ENCODE measurements around the gene LAMB1. TPM values are rescaled to one million over a fixed set of nuclear protein-coding genes. Genes with fewer than 3 reads are reported as not detected.
A peak's percentile ranks its signal among the peaks of the same experiment; 100 is the strongest.

Gene LAMB1
- not detected in 2 replicates for total RNA-seq

DNA sequence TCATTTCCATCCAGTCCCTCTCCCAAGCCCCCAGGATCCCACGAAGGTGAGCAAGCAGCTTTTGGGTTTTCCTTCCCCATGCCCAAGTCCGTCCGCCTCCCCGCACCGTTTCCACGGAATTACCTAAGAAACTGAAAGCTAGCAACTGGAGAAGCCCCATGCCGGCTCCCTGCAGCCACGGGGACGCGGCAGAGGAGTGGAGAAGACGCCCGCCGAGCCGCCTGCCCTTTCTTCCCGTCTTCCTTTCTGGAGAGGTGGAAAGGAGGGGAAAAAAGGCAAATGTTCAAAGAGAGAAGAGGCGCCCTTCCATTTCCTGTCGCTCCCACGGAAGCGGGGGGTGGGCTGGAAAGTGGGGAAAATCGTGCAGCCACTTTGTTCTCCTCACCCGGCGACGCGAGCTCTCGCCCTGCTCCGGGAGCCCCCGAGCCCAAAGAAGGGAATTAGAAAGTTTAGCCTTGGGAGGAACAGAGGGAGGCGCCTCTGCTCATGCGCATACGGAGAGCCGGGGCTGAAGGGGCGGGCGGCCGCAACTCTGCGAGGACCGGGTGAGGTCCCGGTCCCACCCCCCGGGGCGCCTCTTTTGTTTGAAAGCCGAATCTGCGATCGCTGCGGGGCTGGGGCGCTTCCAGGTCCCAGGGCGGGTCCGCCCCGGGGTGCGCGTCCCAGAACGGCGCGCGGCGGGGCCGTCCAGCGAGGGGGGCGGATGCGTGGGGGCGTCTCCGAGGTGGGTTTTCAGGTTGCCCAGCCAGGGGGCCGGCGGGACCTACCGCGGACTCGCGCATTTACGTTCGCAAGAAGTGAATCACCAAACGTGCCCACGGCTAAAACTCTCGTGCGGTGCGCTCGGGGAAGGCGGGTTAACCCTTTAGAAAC, at the start of gene LAMB1:
LAMB1 (minus strand) TSS at position 436 of the 873 bp plus-strand sequence; CDS start at position 160, 276 bp downstream.
- peaks cover 21% of the 10 kb centered on the region for H3K4me1 Mint-ChIP-seq
- peak within 1 kb of the TSS; percentile 73 for H3K4me3 Mint-ChIP-seq
- ATAC-seq (ENCODE audit: low read depth) (no peak), DNase-seq (no peak)
- CTCF ChIA-PET = no interaction called here
- TF ChIP-seq, protein P1, sequence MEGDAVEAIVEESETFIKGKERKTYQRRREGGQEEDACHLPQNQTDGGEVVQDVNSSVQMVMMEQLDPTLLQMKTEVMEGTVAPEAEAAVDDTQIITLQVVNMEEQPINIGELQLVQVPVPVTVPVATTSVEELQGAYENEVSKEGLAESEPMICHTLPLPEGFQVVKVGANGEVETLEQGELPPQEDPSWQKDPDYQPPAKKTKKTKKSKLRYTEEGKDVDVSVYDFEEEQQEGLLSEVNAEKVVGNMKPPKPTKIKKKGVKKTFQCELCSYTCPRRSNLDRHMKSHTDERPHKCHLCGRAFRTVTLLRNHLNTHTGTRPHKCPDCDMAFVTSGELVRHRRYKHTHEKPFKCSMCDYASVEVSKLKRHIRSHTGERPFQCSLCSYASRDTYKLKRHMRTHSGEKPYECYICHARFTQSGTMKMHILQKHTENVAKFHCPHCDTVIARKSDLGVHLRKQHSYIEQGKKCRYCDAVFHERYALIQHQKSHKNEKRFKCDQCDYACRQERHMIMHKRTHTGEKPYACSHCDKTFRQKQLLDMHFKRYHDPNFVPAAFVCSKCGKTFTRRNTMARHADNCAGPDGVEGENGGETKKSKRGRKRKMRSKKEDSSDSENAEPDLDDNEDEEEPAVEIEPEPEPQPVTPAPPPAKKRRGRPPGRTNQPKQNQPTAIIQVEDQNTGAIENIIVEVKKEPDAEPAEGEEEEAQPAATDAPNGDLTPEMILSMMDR (IDR thresholded peaks at IDR 0.05) = no peak
- no peak within 1 kb of the TSS for H3K27ac Mint-ChIP-seq
- peaks cover 57% of the 10 kb centered on the region for H3K27me3 Mint-ChIP-seq
- intact Hi-C loops (cut with micrococcal nuclease) = loop anchor here (10.0 kb wide), 1 partner anchor 142 kb away; no protein-coding TSS in a partner anchor
- H3K36me3 Mint-ChIP-seq (ENCODE audit: low read depth) = no peaks in the 10 kb centered on the region
- no peaks in the 10 kb centered on the region for H3K9me3 Mint-ChIP-seq
- POLR2A ChIA-PET = no interaction called here

DNA sequence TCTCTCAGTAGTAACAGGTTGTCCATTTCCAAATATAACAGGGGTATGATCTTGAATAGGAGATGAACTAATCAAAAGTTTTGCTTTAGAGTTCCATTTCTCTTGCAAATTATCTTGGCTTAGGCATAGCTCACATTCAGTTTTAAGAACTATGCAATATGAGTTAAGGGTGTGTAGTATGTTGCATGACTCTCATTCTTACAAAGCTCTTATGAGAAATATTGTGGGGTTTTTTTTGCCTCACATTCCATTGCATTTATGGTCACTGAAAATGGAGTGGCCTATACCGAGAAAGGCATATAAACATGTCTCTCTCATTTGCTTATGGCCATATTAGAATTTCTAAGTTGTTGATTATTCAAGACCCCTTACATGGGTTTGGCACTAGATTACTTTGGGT, 48.5 kb upstream of the LAMB1 start:
- intact Hi-C loops (cut with micrococcal nuclease) = no loop called here
- CTCF ChIA-PET = no interaction called here
- H3K4me3 Mint-ChIP-seq = no peak overlapping the region
- no peak for ATAC-seq (ENCODE audit: low read depth)
- TF ChIP-seq, protein P1 (IDR thresholded peaks at IDR 0.05) = no peak
- no peaks in the 10 kb centered on the region for H3K9me3 Mint-ChIP-seq
- peaks cover 6% of the 10 kb centered on the region for H3K4me1 Mint-ChIP-seq
- H3K36me3 Mint-ChIP-seq (ENCODE audit: low read depth) = no peaks in the 10 kb centered on the region
- no peak overlapping the region for H3K27ac Mint-ChIP-seq
- H3K27me3 Mint-ChIP-seq = no peaks in the 10 kb centered on the region
- DNase-seq = no peak
- POLR2A ChIA-PET = no interaction called here

DNA sequence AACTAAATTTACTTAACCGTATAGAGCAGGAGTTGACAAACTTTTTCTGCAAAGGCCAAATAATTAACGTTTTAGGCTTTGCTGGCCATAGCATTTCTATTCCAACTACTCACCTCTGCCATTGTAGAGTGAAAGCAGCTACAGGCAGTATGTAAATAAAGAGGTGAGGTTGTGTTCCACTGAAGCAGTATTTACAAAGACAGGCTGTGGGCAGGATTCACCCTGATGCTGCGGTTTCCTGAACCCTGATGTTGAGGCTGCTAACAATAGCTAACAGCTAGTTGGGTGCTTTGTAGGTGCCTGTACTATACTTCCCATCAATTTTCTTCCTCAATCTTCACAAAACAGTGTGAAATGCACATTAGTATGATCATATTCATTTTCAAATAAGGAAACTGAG, 47.0 kb upstream of the LAMB1 start:
- TF ChIP-seq, protein P1 (IDR thresholded peaks at IDR 0.05) = no peak
- H3K4me1 Mint-ChIP-seq = peaks cover 6% of the 10 kb centered on the region
- ATAC-seq (ENCODE audit: low read depth) = no peak
- ChIA-PET POLR2A (no interaction called here), CTCF (no interaction called here)
- no peaks in the 10 kb centered on the region for H3K36me3 Mint-ChIP-seq (ENCODE audit: low read depth)
- H3K4me3 Mint-ChIP-seq = no peak overlapping the region
- H3K27me3 Mint-ChIP-seq = no peaks in the 10 kb centered on the region
- DNase-seq = no peak
- intact Hi-C loops (cut with micrococcal nuclease) = no loop called here
- no peak overlapping the region for H3K27ac Mint-ChIP-seq
- H3K9me3 Mint-ChIP-seq = no peaks in the 10 kb centered on the region

DNA sequence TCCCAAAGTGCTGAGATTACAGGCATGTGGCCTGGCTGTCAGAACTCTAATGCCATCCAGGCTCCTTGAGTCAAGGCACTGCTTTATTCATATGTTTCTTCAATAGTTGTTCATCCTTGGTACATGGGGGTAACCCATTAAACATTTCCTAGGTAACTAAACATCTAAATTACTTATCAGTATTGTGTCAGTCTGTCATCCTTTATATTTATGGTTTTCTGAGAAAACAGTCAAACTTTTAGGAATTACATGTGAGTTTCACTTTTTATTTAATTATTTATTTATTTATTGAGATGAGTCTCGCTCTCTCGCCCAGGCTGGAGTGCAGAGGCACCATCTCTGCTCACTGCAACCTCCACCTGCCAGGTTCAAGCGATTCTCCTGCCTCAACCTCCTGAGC, 45.5 kb upstream of the LAMB1 start:
- no peaks in the 10 kb centered on the region for H3K36me3 Mint-ChIP-seq (ENCODE audit: low read depth)
- no peak for ATAC-seq (ENCODE audit: low read depth)
- peaks cover 6% of the 10 kb centered on the region for H3K4me1 Mint-ChIP-seq
- no peak overlapping the region for H3K4me3 Mint-ChIP-seq
- ChIA-PET CTCF (no interaction called here), POLR2A (no interaction called here)
- intact Hi-C loops (cut with micrococcal nuclease) = no loop called here
- no peaks in the 10 kb centered on the region for H3K9me3 Mint-ChIP-seq
- TF ChIP-seq, protein P1 (IDR thresholded peaks at IDR 0.05) = no peak
- DNase-seq = no peak
- H3K27ac Mint-ChIP-seq = no peak overlapping the region
- H3K27me3 Mint-ChIP-seq = no peaks in the 10 kb centered on the region

DNA sequence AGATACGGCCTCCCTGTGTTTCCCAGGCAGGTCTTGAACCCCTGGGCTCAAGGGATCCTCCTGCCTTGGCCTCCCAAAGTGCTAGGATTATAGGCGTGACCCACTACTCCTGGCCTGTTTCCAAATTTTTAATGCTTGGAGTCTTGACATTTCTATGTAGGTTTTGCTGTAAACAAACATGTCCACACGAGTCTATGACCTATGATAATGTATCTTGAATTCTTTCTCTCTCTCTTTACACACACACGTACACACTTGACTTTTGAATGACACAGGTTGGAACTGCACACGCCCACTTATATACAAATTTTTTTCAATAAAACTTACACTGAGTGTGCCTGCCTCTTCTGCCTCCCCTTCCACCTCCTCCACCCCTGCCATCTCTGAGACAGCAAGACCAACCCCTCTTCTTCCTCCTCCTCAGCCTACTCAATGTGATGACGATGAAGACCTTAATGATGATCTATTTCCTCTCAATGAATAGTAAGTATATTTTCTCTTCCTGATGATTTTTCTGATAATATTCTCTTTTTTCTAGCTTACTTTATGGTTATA, 44.1 kb upstream of the LAMB1 start:
- H3K9me3 Mint-ChIP-seq = no peaks in the 10 kb centered on the region
- intact Hi-C loops (cut with micrococcal nuclease) = no loop called here

More for the DNA sequence above, 44.1 kb upstream of the LAMB1 start:
- Mint-ChIP-seq H3K36me3 (ENCODE audit: low read depth) (no peaks in the 10 kb centered on the region), H3K27ac (no peak overlapping the region), H3K4me3 (no peak overlapping the region), H3K27me3 (no peaks in the 10 kb centered on the region), H3K4me1 (peaks cover 6% of the 10 kb centered on the region)
- ATAC-seq (ENCODE audit: low read depth) (no peak), DNase-seq (no peak)
- ChIA-PET CTCF (no interaction called here), POLR2A (no interaction called here)
- TF ChIP-seq, protein P1 (IDR thresholded peaks at IDR 0.05) = no peak
